Measurements from ENCODE around the gene ELL2.

DNA sequence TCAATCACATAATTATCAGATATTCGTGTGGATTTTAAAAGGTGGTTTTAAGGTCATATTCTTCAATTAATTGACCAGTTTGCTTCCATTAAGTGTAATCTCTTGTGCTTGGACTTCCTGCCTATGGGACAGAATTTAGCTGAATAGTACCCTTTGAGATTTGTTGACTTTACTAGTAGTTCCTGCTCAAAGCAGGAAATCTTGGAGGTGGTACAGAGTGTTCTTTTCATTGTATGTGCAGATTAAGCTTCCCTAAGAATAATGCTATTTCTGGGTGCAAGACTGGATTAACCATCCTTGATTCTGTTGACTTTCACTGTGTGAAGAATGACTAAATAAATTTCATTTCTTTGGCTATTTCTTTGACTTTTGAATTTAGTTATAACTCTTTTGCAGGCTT lies 45.4 kb upstream of the ELL2 start:
- TF ChIP-seq EZH2 (optimal IDR thresholded peaks at IDR 0.05; ENCODE audit: low read depth, low read length): no peak
- TF ChIP-seq, protein P1, sequence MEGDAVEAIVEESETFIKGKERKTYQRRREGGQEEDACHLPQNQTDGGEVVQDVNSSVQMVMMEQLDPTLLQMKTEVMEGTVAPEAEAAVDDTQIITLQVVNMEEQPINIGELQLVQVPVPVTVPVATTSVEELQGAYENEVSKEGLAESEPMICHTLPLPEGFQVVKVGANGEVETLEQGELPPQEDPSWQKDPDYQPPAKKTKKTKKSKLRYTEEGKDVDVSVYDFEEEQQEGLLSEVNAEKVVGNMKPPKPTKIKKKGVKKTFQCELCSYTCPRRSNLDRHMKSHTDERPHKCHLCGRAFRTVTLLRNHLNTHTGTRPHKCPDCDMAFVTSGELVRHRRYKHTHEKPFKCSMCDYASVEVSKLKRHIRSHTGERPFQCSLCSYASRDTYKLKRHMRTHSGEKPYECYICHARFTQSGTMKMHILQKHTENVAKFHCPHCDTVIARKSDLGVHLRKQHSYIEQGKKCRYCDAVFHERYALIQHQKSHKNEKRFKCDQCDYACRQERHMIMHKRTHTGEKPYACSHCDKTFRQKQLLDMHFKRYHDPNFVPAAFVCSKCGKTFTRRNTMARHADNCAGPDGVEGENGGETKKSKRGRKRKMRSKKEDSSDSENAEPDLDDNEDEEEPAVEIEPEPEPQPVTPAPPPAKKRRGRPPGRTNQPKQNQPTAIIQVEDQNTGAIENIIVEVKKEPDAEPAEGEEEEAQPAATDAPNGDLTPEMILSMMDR (IDR thresholded peaks at IDR 0.05; ENCODE audit: low read length): no peak
